Activated naive CD4-positive, alpha-beta T cell treated with anti-CD3 and anti-CD28 coated beads, Interleukin-2, amount 10 ng/mL, durations not matched to agents 5 hours and 36 hours (primary cell): ENCODE results near the gene ZNF83. TPM values are rescaled to one million over a fixed set of nuclear protein-coding genes. Genes with fewer than 3 reads are reported as not detected.

Experiments
- total RNA-seq, 2 experiments: library from RNA; stranded (reverse); gene quantifications; one replicate each; pipeline ENCODE4 v1.2.3, GENCODE V29; 2021

Gene ZNF83
- 10 to 100 TPM; 53.7 to 64.0 TPM for total RNA-seq

GRCh38 chr19:52637718-52638585 lies at the start of gene ZNF83:
Gene ZNF83, minus strand, starts transcription at chr19:52638355.

GRCh38 chr19:52570000-52570861 lies 67.9 kb downstream of the ZNF83 start, which contains the start of gene ZNF701:
Gene ZNF701, plus strand, starts transcription at chr19:52570287. Its CDS starts 3,861 bp downstream, at chr19:52574148.

Other genes starting within 250 kb of the ZNF83 start
- gene ZNF528, start 240.5 kb downstream of the ZNF83 start, total RNA-seq: 10 to 100 TPM; 12.7 to 16.5 TPM
- not detected for gene ZNF534, start 209.2 kb downstream of the ZNF83 start, total RNA-seq
- gene ZNF578, start 184.8 kb downstream of the ZNF83 start, total RNA-seq: 1 to 10 TPM; 2.5 to 2.8 TPM
- gene ZNF808, start 110.7 kb downstream of the ZNF83 start, total RNA-seq: 10 to 100 TPM; 41.1 to 41.7 TPM
- 10 to 100 TPM; 31.0 to 34.6 TPM for gene ZNF701, start 68.1 kb downstream of the ZNF83 start, total RNA-seq
- 10 to 100 TPM; 32.5 to 35.0 TPM for gene ZNF611, start 96.7 kb upstream of the ZNF83 start, total RNA-seq
- 10 to 100 TPM; 19.0 to 19.4 TPM for gene ZNF600, start 148.4 kb upstream of the ZNF83 start, total RNA-seq
- gene ZNF28, start 183.3 kb upstream of the ZNF83 start, total RNA-seq: 10 to 100 TPM; 24.6 to 27.6 TPM
- 10 to 100 TPM; 16.8 TPM for gene ZNF468, start 219.3 kb upstream of the ZNF83 start, total RNA-seq